Heart left ventricle (tissue), 16 donors: Measurements from ENCODE around the gene PRDX2. TPM values are rescaled to one million over a fixed set of nuclear protein-coding genes. Genes with fewer than 3 reads are reported as not detected.
"Not testable (repeated sequence)": the region's sequence is repeated elsewhere in the genome, so short reads cannot be mapped to it uniquely, and the experiment has no call there.

ENCODE experiments used
- ATAC-seq, 4 donors: fragments of 200-7000 bp; cut with Tn5 transposase; one replicate each; pipeline ENCODE4 v1.9.1; 2020 to 2022; ENCODE audit warnings: moderate library complexity in 4 of 4, mild to moderate bottlenecking in 3 of 4, moderate number of reproducible peaks in 1 of 4
- DNase-seq, 5 donors: peaks; one replicate each; pipeline ENCODE4 v3.0.0-alpha.2; 2020
- H3K27ac ChIP-seq, 12 donors: fragments of 200-600 bp; sonication (generic) in 4 of 12; one replicate each; pipeline versions ENCODE4 v1.5.0 to v1.8.0; 2016 to 2022; ENCODE audit warnings: mild to moderate bottlenecking in 2 of 12
- H3K27me3 ChIP-seq, 9 donors: fragments of 200-600 bp; sonication (generic) in 2 of 9; one replicate each; pipeline versions ENCODE4 v1.5.1 to v1.8.0; 2016 to 2022; ENCODE audit warnings: mild to moderate bottlenecking in 3 of 9
- H3K36me3 ChIP-seq, 9 donors: fragments of 200-600 bp; sonication (generic) in 2 of 9; one replicate each; pipeline versions ENCODE4 v1.5.0 to v1.8.0; 2018 to 2022; ENCODE audit warnings: mild to moderate bottlenecking in 2 of 9
- H3K4me1 ChIP-seq, 12 donors: fragments of 200-600 bp; sonication (generic) in 4 of 12; one replicate each; pipeline versions ENCODE4 v1.5.0 to v1.8.0; 2016 to 2022; ENCODE audit warnings: mild to moderate bottlenecking in 3 of 12
- H3K4me3 ChIP-seq, 12 donors: fragments of 200-600 bp; sonication (generic) in 4 of 12; one replicate each; pipeline versions ENCODE4 v1.5.0 to v1.8.0; 2017 to 2022; ENCODE audit warnings: mild to moderate bottlenecking in 9 of 12, moderate library complexity in 4 of 12
- H3K9me3 ChIP-seq, 12 donors: fragments of 200-600 bp; sonication (generic) in 4 of 12; one replicate each; pipeline versions ENCODE4 v1.5.0 to v1.8.0; 2016 to 2022; ENCODE audit warnings: mild to moderate bottlenecking in 1 of 12
- CTCF ChIP-seq, 12 donors: fragments of 200-600 bp; sonication (generic) in 4 of 12; IDR thresholded peaks; one replicate each; pipeline versions ENCODE4 v1.5.0 to v1.8.0; 2018 to 2022; ENCODE audit warnings: antibody characterized with exemption in 12 of 12, mild to moderate bottlenecking in 5 of 12
- POLR2A ChIP-seq, 2 donors: fragments of 450-650 bp; IDR thresholded peaks; one replicate each; pipeline ENCODE4 v1.6.1; 2017; ENCODE audit warnings: antibody characterized with exemption in 2 of 2, mild to moderate bottlenecking in 2 of 2, moderate library complexity in 2 of 2
- WGBS, 4 donors: extraction: QIAGEN DNeasy Blood & Tissue Kit in 2 of 4; methylation state at CpG; one replicate each; pipeline versions ENCODE4 v1.1.5 to v1.1.7; 2013 to 2018; 5-methylcytosine and 5-hydroxymethylcytosine counted together
- intact Hi-C, 10 donors: fragments of 100-400 bp; cut with DNase I; formaldehyde crosslinking; loops; one replicate each; pipeline versions ENCODE4 v1.11.1 to v1.14.2; 2022
- polyA plus RNA-seq, 2 donors: library from polyadenylated mRNA; stranded (reverse); fragments of 200-250 nt; gene quantifications; one replicate each; pipeline ENCODE4 v1.2.3, GENCODE V29; 2013
- total RNA-seq, 9 donors: library from RNA; depleted of rRNA in 2 of 9; stranded (reverse); fragments of >200 nt in 2 of 9; fragmentation: NEBNext Ultra II Directional in 3 of 9; extraction: Animal tissue kit (Norgen Biotek cat#: 25700) in 3 of 9; gene quantifications; one replicate each; pipeline versions ENCODE4 v1.1.0 to v1.2.4, GENCODE V29; 2016 to 2023
- donor health status: ischemic (EF 13 %, LVEDD 7.1; RV severe dilation, severe dysfunction).
- donor health status: healthy with polysubstance abuse.
- donor health status: DM: no; HTN: yes; CAD: no.
- donor health status: DM: no; HTN: no; CAD: no.
- donor health status: ischemic (EF 25% LVEDD 6.9; RV normal size, moderate dysfunction).
- donor health status: ischemic (EF 25% LVEDD 5.7; RV mildly dilated, moderate dysfunction).
- donor health status: healthy.
- donor health status: DM: yes; HTN: yes; CAD: no.
- donor health status: ischemic (EF 35%, LVEDD 5.7; RV mildly dilated, moderate dysfunction).
- donor health status: nonischemic (EF 11% LVEDD 7.7; RV severe dilation, severe dysfunction).
- donor health status: DM: yes; HTN: yes; CAD: no.
- donor health status: PGD.
- donor health status: ischemic (EF 29% LVEDD 5.4; RV normal size, mild dysfunction).
- donor health status: nonischemic (EF 23%, LVEDD 6.1; RV moderate dilation, normal function).

PRDX2 gene
- total and polyA plus RNA-seq, 11 donors, result 435 to 1,432 (median 645) TPM

- H3K27me3 ChIP-seq, result peaks cover 5 to 33% (median 24%) of the 10 kb centered on the region in 9 donors
- peaks cover 0 to 5% (median 0%) of the 10 kb centered on the region in 12 donors for H3K9me3 ChIP-seq
- H3K27ac ChIP-seq, result no peak overlapping the region
- ATAC-seq, result no peak
- intact Hi-C loops, result no loop called here
- TF ChIP-seq CTCF (IDR thresholded peaks at IDR 0.05), result no peak
- no peak for TF ChIP-seq POLR2A (IDR thresholded peaks at IDR 0.05)
- H3K36me3 ChIP-seq, result no peaks in the 10 kb centered on the region
- WGBS, 4 donors, result 83 to 90% (median 89%) methylated on average over 2 of the region's 2 CpGs
- DNase-seq, result no peak
- no peak overlapping the region for H3K4me3 ChIP-seq
- peaks cover 0 to 6% (median 0%) of the 10 kb centered on the region in 12 donors for H3K4me1 ChIP-seq
These were observed 20.2 kb upstream of the PRDX2 start for GRCh38 chr19:12821761-12822160.

- DNase-seq, ATAC-seq, H3K4me1 ChIP-seq, H3K9me3 ChIP-seq, H3K4me3 ChIP-seq, H3K27me3 ChIP-seq, intact Hi-C loops, H3K27ac ChIP-seq: not testable (repeated sequence)
- H3K36me3 ChIP-seq, result peaks cover 0 to 17% (median 3%) of the 10 kb centered on the region in 9 donors
- WGBS, 4 donors, result 89 to 94% (median 94%) methylated on average over 11 of the region's 11 CpGs
These were observed 16.2 kb upstream of the PRDX2 start for GRCh38 chr19:12817810-12818209.

- peaks cover 0 to 19% (median 4%) of the 10 kb centered on the region in 9 donors for H3K36me3 ChIP-seq
- WGBS, 4 donors, result 93 to 95% (median 94%) methylated on average over 6 of the region's 6 CpGs
- H3K4me1 ChIP-seq, H3K27ac ChIP-seq, ATAC-seq, intact Hi-C loops, H3K9me3 ChIP-seq, H3K4me3 ChIP-seq, H3K27me3 ChIP-seq, DNase-seq: not testable (repeated sequence)
These were observed 15.6 kb upstream of the PRDX2 start for GRCh38 chr19:12817188-12817587.

- H3K9me3 ChIP-seq, result no peaks in the 10 kb centered on the region
- H3K27me3 ChIP-seq, result no peaks in the 10 kb centered on the region
- ATAC-seq (no peak), DNase-seq (no peak)
- intact Hi-C loops, result no loop called here
- peaks cover 0 to 27% (median 7%) of the 10 kb centered on the region in 9 donors for H3K36me3 ChIP-seq
- no peak overlapping the region for H3K4me3 ChIP-seq
- 90 to 94% (median 94%) methylated on average over 7 of the region's 7 CpGs for WGBS, 4 donors
- TF ChIP-seq POLR2A (IDR thresholded peaks at IDR 0.05), result no peak
- TF ChIP-seq CTCF (IDR thresholded peaks at IDR 0.05), result no peak
- no peak overlapping the region for H3K27ac ChIP-seq
- H3K4me1 ChIP-seq, result no peaks in the 10 kb centered on the region
These were observed 13.5 kb upstream of the PRDX2 start for GRCh38 chr19:12815088-12815487.

- peak; percentile 90 to 96 (median 92) for DNase-seq
- peak; percentile 87 to 95 (median 91) for ATAC-seq
- peaks cover 0 to 12% (median 4%) of the 10 kb centered on the region in 9 donors for H3K36me3 ChIP-seq
- H3K4me1 ChIP-seq, result peaks cover 6 to 26% (median 17%) of the 10 kb centered on the region in 12 donors
- no peaks in the 10 kb centered on the region for H3K9me3 ChIP-seq
- TF ChIP-seq CTCF (IDR thresholded peaks at IDR 0.05) (peak in 3 of 12 donors; percentile 11 to 18 (median 14)), POLR2A (IDR thresholded peaks at IDR 0.05) (peak in 1 of 2 donors; percentile 48)
- 4 to 7% (median 4%) methylated on average over 43 to 66 of the region's 66 CpGs for WGBS, 4 donors
- intact Hi-C loops, result loop anchor here in 1 of 10 donors (5.0 kb wide), 1 partner anchor 36 kb away; no protein-coding TSS in a partner anchor
- peak within 1 kb of the TSS in 10 of 12 donors; percentile 3 to 72 (median 62) for H3K27ac ChIP-seq
- peak within 1 kb of the TSS; percentile 18 to 85 (median 66) for H3K4me3 ChIP-seq
- H3K27me3 ChIP-seq, result peaks cover 0 to 2% (median 0%) of the 10 kb centered on the region in 9 donors
These were observed 4.9 kb upstream of the PRDX2 start, which contains the start of gene RNASEH2A for GRCh38 chr19:12806242-12807081. RNASEH2A (plus strand) TSS chr19:12806584; CDS start chr19:12806674, 90 bp downstream.
